ENCODE results near the gene BPIFA1.

DNA sequence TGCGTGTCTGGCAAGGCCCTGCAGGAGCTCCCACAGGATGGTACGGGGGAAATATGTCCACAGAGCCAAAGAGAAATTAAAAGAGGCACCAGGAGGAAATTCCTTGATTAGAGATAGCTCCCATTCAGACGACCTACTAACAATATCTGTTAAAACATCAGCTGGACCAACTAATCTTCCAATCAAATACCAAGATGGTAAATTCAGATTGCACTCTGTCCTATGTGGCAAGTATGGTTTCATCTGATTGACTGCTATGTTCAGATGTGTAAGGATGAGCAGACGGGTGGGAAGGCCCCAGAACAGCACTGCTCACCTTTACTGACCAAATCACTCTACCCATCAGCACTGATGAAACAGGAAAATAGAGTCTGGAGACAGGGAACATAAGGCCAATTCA is 48.3 kb upstream of the BPIFA1 start:
- no peak for TF ChIP-seq CTCF (IDR thresholded peaks at IDR 0.05)
- no peak for TF ChIP-seq POLR2A (IDR thresholded peaks at IDR 0.05)
- no peak for TF ChIP-seq POLR2AphosphoS5 (IDR thresholded peaks at IDR 0.05; ENCODE audit: insufficient read depth in 1 of 2, low read depth in 1 of 2)

All from vagina (tissue), 2 donors.